Body of pancreas (tissue), 4 donors: Measurements from ENCODE around the gene HS6ST2. TPM values are rescaled to one million over a fixed set of nuclear protein-coding genes. Genes with fewer than 3 reads are reported as not detected.

ENCODE experiments used
- ATAC-seq: fragments of 150-250 bp; one replicate; pipeline ENCODE4 v1.9.1; 2016
- DNase-seq, 4 donors: peaks; one replicate each; pipeline ENCODE4 v3.0.0-alpha.2; 2019
- H3K27ac ChIP-seq, 4 donors: fragments of 200-600 bp; sonication (generic); 1 replicate in 3 of 4; 2 replicates in 1 of 4; pipeline versions ENCODE4 v1.5.1 to v1.6.1; 2016 to 2019; ENCODE audit warnings: mild to moderate bottlenecking in 1 of 4, mixed read lengths in 1 of 4, moderate library complexity in 1 of 4
- H3K27me3 ChIP-seq, 2 donors: fragments of 200-600 bp; sonication (generic); one replicate each; pipeline ENCODE4 v1.6.0; 2016; ENCODE audit warnings: mild to moderate bottlenecking in 1 of 2
- H3K36me3 ChIP-seq, 2 donors: fragments of 200-600 bp; sonication (generic); replicated peaks in 1 of 2; 2 replicates each; pipeline ENCODE4 v1.5.1; 2016; ENCODE audit warnings: low read depth in 2 of 2; ENCODE audit not compliant: insufficient read depth in 1 of 2
- H3K4me1 ChIP-seq: fragments of 200-600 bp; sonication (generic); one replicate; pipeline ENCODE4 v1.6.0; 2016
- H3K4me3 ChIP-seq, 2 donors: fragments of 200-600 bp; sonication (generic); 1 replicate in 1 of 2; 2 replicates in 1 of 2; pipeline ENCODE4 v1.5.1; 2016 to 2019
- H3K9me3 ChIP-seq, 3 donors: fragments of 200-600 bp; sonication (generic); 1 replicate in 2 of 3; 2 replicates in 1 of 3; pipeline ENCODE4 v1.5.1; 2016
- POLR2A ChIP-seq, 3 donors: fragments of 450-650 bp; IDR thresholded peaks; one replicate each; pipeline ENCODE4 v1.6.1; 2016; ENCODE audit warnings: antibody characterized with exemption in 3 of 3, mild to moderate bottlenecking in 2 of 3
- WGBS, 2 donors: methylation state at CpG; one replicate each; pipeline ENCODE4 v1.1.5; 2017; 5-methylcytosine and 5-hydroxymethylcytosine counted together
- intact Hi-C: fragments of 100-400 bp; cut with DNase I; formaldehyde crosslinking; loops from one replicate; pipeline ENCODE4 v1.15.1; 2023
- total RNA-seq, 2 donors: library from RNA; depleted of rRNA; stranded (reverse); fragments of >200 nt; gene quantifications; one replicate each; pipeline ENCODE4 v1.1.0, GENCODE V29; 2016
- TF ChIP-seq, protein P1 (sequence below), 7 experiments: fragments of 450-650 bp in 4 of 7; fragments of 200-600 bp in 3 of 7; sonication (generic) in 3 of 7; IDR thresholded peaks; one replicate each; pipeline ENCODE4 v1.5.1; 2016 to 2019; ENCODE audit warnings: antibody characterized with exemption in 7 of 7

Gene HS6ST2
- total RNA-seq, 2 donors from 2014 or later, result 2.6 to 5.3 TPM

DNA sequence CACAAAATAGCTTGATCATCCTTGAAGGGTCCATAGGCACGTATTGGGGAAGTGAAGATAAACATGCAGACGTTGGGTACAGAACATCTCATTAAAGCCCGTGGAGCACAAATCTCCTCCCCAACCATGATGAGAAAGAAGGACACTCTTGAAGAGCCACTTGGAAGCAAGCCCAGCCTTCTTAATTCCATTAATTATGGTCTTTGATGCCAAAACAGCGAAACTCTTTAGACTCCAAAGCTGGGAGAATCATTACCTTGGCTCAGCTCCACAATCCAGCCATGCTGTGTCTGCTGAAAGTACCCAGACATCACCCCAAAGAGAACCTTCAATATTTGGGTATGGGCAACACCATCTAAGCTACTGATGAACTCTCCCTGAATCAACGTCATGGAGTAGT lies 300.6 kb downstream of the HS6ST2 start:
- no peaks in the 10 kb centered on the region for H3K27me3 ChIP-seq
- TF ChIP-seq, protein P1, sequence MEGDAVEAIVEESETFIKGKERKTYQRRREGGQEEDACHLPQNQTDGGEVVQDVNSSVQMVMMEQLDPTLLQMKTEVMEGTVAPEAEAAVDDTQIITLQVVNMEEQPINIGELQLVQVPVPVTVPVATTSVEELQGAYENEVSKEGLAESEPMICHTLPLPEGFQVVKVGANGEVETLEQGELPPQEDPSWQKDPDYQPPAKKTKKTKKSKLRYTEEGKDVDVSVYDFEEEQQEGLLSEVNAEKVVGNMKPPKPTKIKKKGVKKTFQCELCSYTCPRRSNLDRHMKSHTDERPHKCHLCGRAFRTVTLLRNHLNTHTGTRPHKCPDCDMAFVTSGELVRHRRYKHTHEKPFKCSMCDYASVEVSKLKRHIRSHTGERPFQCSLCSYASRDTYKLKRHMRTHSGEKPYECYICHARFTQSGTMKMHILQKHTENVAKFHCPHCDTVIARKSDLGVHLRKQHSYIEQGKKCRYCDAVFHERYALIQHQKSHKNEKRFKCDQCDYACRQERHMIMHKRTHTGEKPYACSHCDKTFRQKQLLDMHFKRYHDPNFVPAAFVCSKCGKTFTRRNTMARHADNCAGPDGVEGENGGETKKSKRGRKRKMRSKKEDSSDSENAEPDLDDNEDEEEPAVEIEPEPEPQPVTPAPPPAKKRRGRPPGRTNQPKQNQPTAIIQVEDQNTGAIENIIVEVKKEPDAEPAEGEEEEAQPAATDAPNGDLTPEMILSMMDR (IDR thresholded peaks at IDR 0.05), result no peak
- no peak for TF ChIP-seq POLR2A (IDR thresholded peaks at IDR 0.05)
- H3K27ac ChIP-seq, result no peak overlapping the region
- DNase-seq (no peak), ATAC-seq (no peak)
- H3K4me1 ChIP-seq, result no peaks in the 10 kb centered on the region
- WGBS, 2 donors, result 83 to 85% methylated on average over 3 to 4 of the region's 5 CpGs
- H3K4me3 ChIP-seq, result no peak overlapping the region
- no peaks in the 10 kb centered on the region for H3K36me3 ChIP-seq
- intact Hi-C loops, result no loop called here
- no peaks in the 10 kb centered on the region for H3K9me3 ChIP-seq

DNA sequence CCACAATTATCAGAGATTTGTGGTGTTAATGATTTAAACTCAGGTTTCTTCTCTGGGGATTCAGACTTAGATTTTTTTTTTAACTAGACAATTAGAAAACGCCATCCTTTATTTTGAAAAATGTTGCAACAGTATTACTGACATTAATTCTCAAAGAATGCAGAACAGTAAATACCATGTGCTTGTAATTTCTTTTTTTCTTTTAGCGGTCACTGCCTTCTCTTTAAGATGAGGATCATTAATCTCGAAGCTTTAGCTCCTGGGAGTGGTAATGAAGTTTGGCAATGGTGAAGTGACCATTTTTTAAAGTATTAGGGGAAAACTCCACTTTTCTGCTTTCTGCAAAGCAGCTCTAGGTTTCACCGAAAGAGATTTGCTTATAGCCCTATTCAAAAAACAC lies 305.6 kb downstream of the HS6ST2 start:
- TF ChIP-seq POLR2A (IDR thresholded peaks at IDR 0.05), result no peak
- TF ChIP-seq, protein P1 (IDR thresholded peaks at IDR 0.05), result no peak
- ATAC-seq, result no peak
- intact Hi-C loops, result no loop called here
- no peak overlapping the region for H3K4me3 ChIP-seq
- WGBS, 2 donors, result 66 to 70% methylated on average over 4 of the region's 4 CpGs
- no peak overlapping the region for H3K27ac ChIP-seq
- H3K36me3 ChIP-seq, result no peaks in the 10 kb centered on the region
- H3K27me3 ChIP-seq, result no peaks in the 10 kb centered on the region
- no peak for DNase-seq
- no peaks in the 10 kb centered on the region for H3K9me3 ChIP-seq
- H3K4me1 ChIP-seq, result no peaks in the 10 kb centered on the region

DNA sequence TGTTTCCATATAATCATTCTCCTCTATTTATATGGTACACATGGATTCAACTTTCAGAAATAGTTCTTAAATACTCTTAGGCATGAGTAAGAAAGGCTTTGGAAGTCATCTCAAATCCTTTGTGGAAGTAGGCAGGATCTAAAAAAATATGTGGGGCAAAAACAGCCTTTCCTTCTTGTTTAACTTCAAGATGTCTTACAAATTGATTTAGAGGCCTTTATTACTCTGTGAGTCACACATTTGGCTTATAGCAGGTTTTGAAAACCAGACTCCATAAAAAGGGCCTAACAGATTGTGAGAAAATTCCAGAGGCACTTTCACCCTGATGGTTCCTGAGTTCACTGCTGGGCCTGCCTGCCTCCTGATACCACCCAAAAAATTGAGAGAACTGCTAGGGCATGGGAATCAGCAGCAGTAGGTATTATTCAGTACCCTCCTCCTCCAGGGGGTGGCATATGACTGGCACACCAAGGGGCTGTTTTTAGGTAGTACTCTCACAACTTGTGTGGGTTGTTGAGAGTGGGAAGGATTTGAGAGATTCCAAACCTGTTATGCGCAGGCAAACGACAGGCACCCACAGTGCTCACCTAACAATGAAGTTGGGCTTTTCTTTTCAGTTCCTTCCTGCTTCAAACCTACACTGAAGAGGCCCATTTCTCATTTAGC lies 306.9 kb downstream of the HS6ST2 start:
- no peaks in the 10 kb centered on the region for H3K36me3 ChIP-seq
- no peaks in the 10 kb centered on the region for H3K4me1 ChIP-seq
- H3K4me3 ChIP-seq, result no peak overlapping the region
- intact Hi-C loops, result no loop called here
- ATAC-seq (no peak), DNase-seq (no peak)
- H3K27ac ChIP-seq, result no peak overlapping the region
- 92 to 94% methylated on average over 2 of the region's 2 CpGs for WGBS, 2 donors
- no peaks in the 10 kb centered on the region for H3K9me3 ChIP-seq
- TF ChIP-seq, protein P1 (IDR thresholded peaks at IDR 0.05), result no peak
- no peak for TF ChIP-seq POLR2A (IDR thresholded peaks at IDR 0.05)
- H3K27me3 ChIP-seq, result no peaks in the 10 kb centered on the region

DNA sequence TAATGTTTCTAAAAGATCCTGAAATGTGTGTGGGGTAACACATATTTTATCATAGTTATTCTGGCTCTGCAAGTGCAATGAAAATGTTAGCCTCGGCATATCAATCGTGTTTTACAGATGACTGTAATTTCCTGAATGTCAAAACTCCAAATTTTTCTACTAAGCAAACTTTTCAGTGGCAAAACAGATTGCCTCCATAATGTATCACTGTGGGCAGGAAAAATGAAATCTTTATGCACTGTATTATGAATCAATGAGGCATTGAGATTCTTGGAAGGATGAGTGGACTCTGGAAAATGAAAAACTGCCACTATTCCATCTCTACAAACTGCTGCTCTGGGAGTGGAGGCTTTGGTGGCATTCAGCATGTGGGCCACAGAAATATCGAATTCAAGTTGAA lies 309.5 kb downstream of the HS6ST2 start:
- ATAC-seq (no peak), DNase-seq (no peak)
- TF ChIP-seq POLR2A (IDR thresholded peaks at IDR 0.05), result no peak
- TF ChIP-seq, protein P1 (IDR thresholded peaks at IDR 0.05), result no peak
- Histone ChIP-seq H3K27ac (no peak overlapping the region), H3K9me3 (no peaks in the 10 kb centered on the region), H3K4me3 (no peak overlapping the region), H3K36me3 (no peaks in the 10 kb centered on the region), H3K4me1 (no peaks in the 10 kb centered on the region), H3K27me3 (no peaks in the 10 kb centered on the region)
- intact Hi-C loops, result no loop called here
- 56 to 74% methylated on average over 3 of the region's 3 CpGs for WGBS, 2 donors

DNA sequence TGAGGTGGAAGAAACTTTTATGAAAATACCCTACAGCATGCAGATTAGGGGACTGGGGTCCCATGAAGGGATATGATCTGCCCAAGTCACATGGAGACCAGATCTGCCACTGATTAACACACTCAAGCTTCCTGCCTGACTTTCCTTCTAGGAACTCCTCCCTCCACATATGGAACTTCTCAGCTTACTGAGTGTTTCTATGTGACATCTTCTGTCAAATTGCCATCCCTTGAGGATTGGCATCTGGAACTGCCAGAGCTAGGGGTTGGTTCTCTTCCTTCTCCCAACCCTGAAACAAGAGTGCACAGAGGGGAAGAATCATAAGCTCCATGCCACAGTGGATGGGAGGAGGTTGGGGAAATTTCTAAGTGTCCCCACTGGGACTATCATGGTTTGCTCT lies 319.0 kb downstream of the HS6ST2 start:
- Histone ChIP-seq H3K36me3 (no peaks in the 10 kb centered on the region), H3K27ac (no peak overlapping the region), H3K4me1 (no peaks in the 10 kb centered on the region), H3K9me3 (no peaks in the 10 kb centered on the region), H3K27me3 (no peaks in the 10 kb centered on the region), H3K4me3 (no peak overlapping the region)
- no peak for DNase-seq
- ATAC-seq, result no peak
- TF ChIP-seq, protein P1 (IDR thresholded peaks at IDR 0.05), result no peak
- TF ChIP-seq POLR2A (IDR thresholded peaks at IDR 0.05), result no peak
- intact Hi-C loops, result no loop called here
